ENCODE measurements around the gene DPYD. TPM values are rescaled to one million over a fixed set of nuclear protein-coding genes. Genes with fewer than 3 reads are reported as not detected.

DPYD gene
- total RNA-seq, 1 donor from 2014 or later: 8.8 TPM

DNA sequence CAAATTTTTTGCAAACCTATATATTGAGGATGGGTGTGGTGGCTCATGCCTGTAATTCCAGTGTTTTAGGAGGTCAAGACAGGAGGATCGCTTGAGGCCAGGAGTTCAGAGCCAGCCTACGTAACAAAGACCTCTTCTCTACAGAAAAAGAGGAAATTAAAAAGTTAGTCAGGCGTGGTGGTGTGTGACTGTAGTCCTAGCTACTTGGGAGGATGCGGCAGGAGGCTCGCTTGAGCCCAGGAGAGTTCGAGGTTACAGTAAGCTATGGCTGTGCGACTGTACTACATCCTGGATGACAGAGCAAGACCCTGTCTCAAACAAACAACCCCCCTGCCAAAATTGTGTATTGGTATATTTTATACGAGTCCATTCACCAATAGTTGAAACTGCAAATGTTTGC, 589.7 kb downstream of the DPYD start:
- Histone ChIP-seq H4K20me1 (ENCODE audit: insufficient read depth, low read length) (no peaks in the 10 kb centered on the region), H3K4me3 (ENCODE audit: insufficient read depth, low read depth, low read length) (no peak overlapping the region), H3K79me2 (ENCODE audit: insufficient read depth, low read length) (no peaks in the 10 kb centered on the region), H3K9ac (ENCODE audit: low read length) (no peak overlapping the region), H3K9me3 (ENCODE audit: insufficient read depth, low read depth, low read length) (no peaks in the 10 kb centered on the region), H3K27me3 (ENCODE audit: insufficient read depth, low read length) (no peaks in the 10 kb centered on the region), H3K4me2 (ENCODE audit: low read length) (no peak overlapping the region), H3K4me1 (ENCODE audit: insufficient read depth, low read length) (peaks cover 24% of the 10 kb centered on the region), H3K36me3 (ENCODE audit: insufficient read depth, low read length) (no peaks in the 10 kb centered on the region), H2AFZ (ENCODE audit: low read depth, low read length) (no peak overlapping the region), H3K27ac (ENCODE audit: low read depth, low read length) (no peak overlapping the region)
- TF ChIP-seq, protein P1, sequence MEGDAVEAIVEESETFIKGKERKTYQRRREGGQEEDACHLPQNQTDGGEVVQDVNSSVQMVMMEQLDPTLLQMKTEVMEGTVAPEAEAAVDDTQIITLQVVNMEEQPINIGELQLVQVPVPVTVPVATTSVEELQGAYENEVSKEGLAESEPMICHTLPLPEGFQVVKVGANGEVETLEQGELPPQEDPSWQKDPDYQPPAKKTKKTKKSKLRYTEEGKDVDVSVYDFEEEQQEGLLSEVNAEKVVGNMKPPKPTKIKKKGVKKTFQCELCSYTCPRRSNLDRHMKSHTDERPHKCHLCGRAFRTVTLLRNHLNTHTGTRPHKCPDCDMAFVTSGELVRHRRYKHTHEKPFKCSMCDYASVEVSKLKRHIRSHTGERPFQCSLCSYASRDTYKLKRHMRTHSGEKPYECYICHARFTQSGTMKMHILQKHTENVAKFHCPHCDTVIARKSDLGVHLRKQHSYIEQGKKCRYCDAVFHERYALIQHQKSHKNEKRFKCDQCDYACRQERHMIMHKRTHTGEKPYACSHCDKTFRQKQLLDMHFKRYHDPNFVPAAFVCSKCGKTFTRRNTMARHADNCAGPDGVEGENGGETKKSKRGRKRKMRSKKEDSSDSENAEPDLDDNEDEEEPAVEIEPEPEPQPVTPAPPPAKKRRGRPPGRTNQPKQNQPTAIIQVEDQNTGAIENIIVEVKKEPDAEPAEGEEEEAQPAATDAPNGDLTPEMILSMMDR (IDR thresholded peaks at IDR 0.05; ENCODE audit: insufficient read depth, low read depth, low read length): no peak
- no peak for TF ChIP-seq EZH2 (IDR thresholded peaks at IDR 0.05; ENCODE audit: insufficient read depth, low read length)
- FAIRE-seq: no peak
- H3K4me1 Mint-ChIP-seq (ENCODE audit: low read depth, unreplicated experiment): peaks cover 30% of the 10 kb centered on the region
- no peak overlapping the region for H3K4me3 Mint-ChIP-seq (ENCODE audit: unreplicated experiment)
- H3K9me3 Mint-ChIP-seq (ENCODE audit: unreplicated experiment): no peaks in the 10 kb centered on the region
- no peaks in the 10 kb centered on the region for H3K27me3 Mint-ChIP-seq (ENCODE audit: low read depth, unreplicated experiment)
- no peak overlapping the region for H3K27ac Mint-ChIP-seq (ENCODE audit: unreplicated experiment)
- DNase-seq (ENCODE audit: low read depth): no peak
- no peaks in the 10 kb centered on the region for H3K36me3 Mint-ChIP-seq (ENCODE audit: low read depth, unreplicated experiment)

DNA sequence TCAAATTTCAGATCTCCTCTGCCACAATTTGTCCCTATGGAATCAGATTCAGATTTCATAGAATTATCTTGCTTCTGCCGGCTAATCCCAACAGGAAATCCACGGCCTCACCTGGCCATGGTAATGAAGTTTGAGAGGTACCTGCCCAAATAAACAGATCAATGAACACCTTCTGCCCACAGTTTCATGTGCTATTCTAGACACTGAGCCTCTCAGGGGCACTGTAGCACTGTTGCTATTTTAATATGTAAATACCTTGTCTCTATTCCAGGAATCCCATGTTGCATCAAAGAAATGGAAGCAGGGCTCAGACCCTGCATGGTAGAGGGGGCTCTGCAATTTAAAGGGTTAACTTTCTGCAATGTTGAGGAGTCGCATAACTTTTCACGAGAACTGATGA, 606.1 kb downstream of the DPYD start:
- H3K27me3 Mint-ChIP-seq (ENCODE audit: low read depth, unreplicated experiment): no peaks in the 10 kb centered on the region
- Histone ChIP-seq H3K27me3 (ENCODE audit: insufficient read depth, low read length) (no peaks in the 10 kb centered on the region), H4K20me1 (ENCODE audit: insufficient read depth, low read length) (no peaks in the 10 kb centered on the region), H3K4me2 (ENCODE audit: low read length) (no peak overlapping the region), H3K4me3 (ENCODE audit: insufficient read depth, low read depth, low read length) (no peak overlapping the region), H3K9ac (ENCODE audit: low read length) (no peak overlapping the region), H2AFZ (ENCODE audit: low read depth, low read length) (no peak overlapping the region), H3K36me3 (ENCODE audit: insufficient read depth, low read length) (no peaks in the 10 kb centered on the region), H3K4me1 (ENCODE audit: insufficient read depth, low read length) (no peaks in the 10 kb centered on the region), H3K9me3 (ENCODE audit: insufficient read depth, low read depth, low read length) (no peaks in the 10 kb centered on the region), H3K27ac (ENCODE audit: low read depth, low read length) (no peak overlapping the region), H3K79me2 (ENCODE audit: insufficient read depth, low read length) (no peaks in the 10 kb centered on the region)
- no peak overlapping the region for H3K27ac Mint-ChIP-seq (ENCODE audit: unreplicated experiment)
- H3K9me3 Mint-ChIP-seq (ENCODE audit: unreplicated experiment): no peaks in the 10 kb centered on the region
- no peak overlapping the region for H3K4me3 Mint-ChIP-seq (ENCODE audit: unreplicated experiment)
- peaks cover 1% of the 10 kb centered on the region for H3K36me3 Mint-ChIP-seq (ENCODE audit: low read depth, unreplicated experiment)
- no peak for TF ChIP-seq EZH2 (IDR thresholded peaks at IDR 0.05; ENCODE audit: insufficient read depth, low read length)
- TF ChIP-seq, protein P1 (IDR thresholded peaks at IDR 0.05; ENCODE audit: insufficient read depth, low read depth, low read length): no peak
- DNase-seq (ENCODE audit: low read depth) (no peak), FAIRE-seq (no peak)
- no peaks in the 10 kb centered on the region for H3K4me1 Mint-ChIP-seq (ENCODE audit: low read depth, unreplicated experiment)

DNA sequence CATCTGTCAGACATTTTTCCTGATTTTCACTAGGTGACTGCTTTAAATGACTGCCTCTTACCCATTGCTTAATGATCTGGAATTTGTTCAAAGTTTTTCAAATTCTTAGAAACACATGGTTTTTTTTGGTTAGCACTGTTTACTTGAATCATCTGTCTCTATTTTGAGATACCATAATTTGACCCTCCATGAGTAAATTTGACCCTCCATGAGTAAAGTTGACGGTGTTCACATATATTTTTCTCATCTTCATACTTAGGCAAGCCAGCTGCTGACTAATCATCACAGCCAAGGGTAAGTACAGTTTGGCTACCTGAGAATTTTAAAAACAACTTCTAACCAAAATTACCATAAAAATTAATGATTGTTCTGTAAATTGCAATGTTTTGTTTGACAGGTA, 612.7 kb downstream of the DPYD start:
- Histone ChIP-seq H3K4me2 (ENCODE audit: low read length) (no peak overlapping the region), H3K79me2 (ENCODE audit: insufficient read depth, low read length) (no peaks in the 10 kb centered on the region), H3K9ac (ENCODE audit: low read length) (no peak overlapping the region), H3K36me3 (ENCODE audit: insufficient read depth, low read length) (no peaks in the 10 kb centered on the region), H3K4me3 (ENCODE audit: insufficient read depth, low read depth, low read length) (no peak overlapping the region), H3K27ac (ENCODE audit: low read depth, low read length) (no peak overlapping the region), H2AFZ (ENCODE audit: low read depth, low read length) (no peak overlapping the region), H4K20me1 (ENCODE audit: insufficient read depth, low read length) (no peaks in the 10 kb centered on the region), H3K27me3 (ENCODE audit: insufficient read depth, low read length) (no peaks in the 10 kb centered on the region), H3K4me1 (ENCODE audit: insufficient read depth, low read length) (no peaks in the 10 kb centered on the region), H3K9me3 (ENCODE audit: insufficient read depth, low read depth, low read length) (no peaks in the 10 kb centered on the region)
- H3K27me3 Mint-ChIP-seq (ENCODE audit: low read depth, unreplicated experiment): no peaks in the 10 kb centered on the region
- no peak overlapping the region for H3K4me3 Mint-ChIP-seq (ENCODE audit: unreplicated experiment)
- TF ChIP-seq EZH2 (IDR thresholded peaks at IDR 0.05; ENCODE audit: insufficient read depth, low read length): no peak
- TF ChIP-seq, protein P1 (IDR thresholded peaks at IDR 0.05; ENCODE audit: insufficient read depth, low read depth, low read length): no peak
- no peaks in the 10 kb centered on the region for H3K4me1 Mint-ChIP-seq (ENCODE audit: low read depth, unreplicated experiment)
- no peaks in the 10 kb centered on the region for H3K36me3 Mint-ChIP-seq (ENCODE audit: low read depth, unreplicated experiment)
- H3K9me3 Mint-ChIP-seq (ENCODE audit: unreplicated experiment): no peaks in the 10 kb centered on the region
- DNase-seq (ENCODE audit: low read depth): peak; percentile 79
- H3K27ac Mint-ChIP-seq (ENCODE audit: unreplicated experiment): no peak overlapping the region
- no peak for FAIRE-seq

Data from astrocyte (in vitro differentiated cells and primary cell).